CD8-positive, alpha-beta memory T cell (primary cell): Measurements from ENCODE around the gene PIANP. TPM values are rescaled to one million over a fixed set of nuclear protein-coding genes. Genes with fewer than 3 reads are reported as not detected.

Source experiments
- CTCF ChIA-PET: fragments of 350-600 bp; sonication (Branson Sonifier 250); formaldehyde crosslinking; loops from one replicate; lab custom pipeline; 2021; ENCODE audit warnings: antibody characterized with exemption; lab: Charles Lee
- POLR2A ChIA-PET: fragments of 350-600 bp; sonication (Branson Sonifier 250); formaldehyde crosslinking; loops from one replicate; lab custom pipeline; 2021; ENCODE audit warnings: antibody characterized with exemption; lab: Charles Lee
- DNase-seq, 5 donors: peaks; one replicate each; pipeline versions ENCODE4 v3.0.0 to v3.0.0-alpha.2; 2020 to 2022; ENCODE audit warnings: mixed read lengths in 1 of 5
- H3K27ac ChIP-seq: one replicate; pipeline ENCODE4 v1.7.0; 2013; ENCODE audit warnings: low read depth, mild to moderate bottlenecking, low read length, moderate library complexity
- H3K27me3 ChIP-seq: 2 replicates; pipeline ENCODE4 v1.7.0; 2013; ENCODE audit warnings: low read length, mild to moderate bottlenecking; ENCODE audit not compliant: insufficient read depth, poor library complexity, severe bottlenecking
- H3K36me3 ChIP-seq: 2 replicates; pipeline ENCODE4 v1.7.0; 2013; ENCODE audit warnings: mild to moderate bottlenecking, low read length, moderate library complexity; ENCODE audit not compliant: insufficient read depth
- H3K4me1 ChIP-seq: 2 replicates; pipeline ENCODE4 v1.7.0; 2013; ENCODE audit warnings: mild to moderate bottlenecking, low read length, moderate library complexity; ENCODE audit not compliant: insufficient read depth
- H3K4me3 ChIP-seq: 2 replicates; pipeline ENCODE4 v1.7.0; 2013; ENCODE audit warnings: mild to moderate bottlenecking, low read length
- H3K9me3 ChIP-seq: 2 replicates; pipeline ENCODE4 v1.7.0; 2013; ENCODE audit warnings: mild to moderate bottlenecking, low read length
- H3K27ac Mint-ChIP-seq, 8 donors: one replicate each; pipeline ENCODE4 v1.8.0; 2020 to 2021; ENCODE audit warnings: mixed read lengths in 8 of 8, mild to moderate bottlenecking in 6 of 8, inconsistent platforms in 3 of 8, moderate library complexity in 3 of 8
- H3K27me3 Mint-ChIP-seq, 2 donors: one replicate each; pipeline ENCODE4 v1.8.0; 2020 to 2021; ENCODE audit warnings: mixed read lengths in 2 of 2, mild to moderate bottlenecking in 1 of 2, moderate library complexity in 1 of 2
- H3K36me3 Mint-ChIP-seq, 3 donors: one replicate each; pipeline ENCODE4 v1.8.0; 2020 to 2021; ENCODE audit warnings: mixed read lengths in 3 of 3, inconsistent platforms in 1 of 3, mild to moderate bottlenecking in 1 of 3
- H3K4me1 Mint-ChIP-seq, 3 donors: one replicate each; pipeline ENCODE4 v1.8.0; 2020 to 2021; ENCODE audit warnings: mixed read lengths in 3 of 3, inconsistent platforms in 1 of 3, mild to moderate bottlenecking in 1 of 3
- H3K4me3 Mint-ChIP-seq, 7 donors: one replicate each; pipeline ENCODE4 v1.8.0; 2020 to 2021; ENCODE audit warnings: mixed read lengths in 7 of 7, mild to moderate bottlenecking in 6 of 7, moderate library complexity in 4 of 7, inconsistent platforms in 2 of 7
- H3K9me3 Mint-ChIP-seq, 5 donors: one replicate each; pipeline ENCODE4 v1.8.0; 2020 to 2022; ENCODE audit warnings: mixed read lengths in 5 of 5, mild to moderate bottlenecking in 3 of 5, moderate library complexity in 2 of 5, inconsistent platforms in 1 of 5
- polyA plus RNA-seq: library from polyadenylated mRNA; unstranded; fragments of 300-500 nt; fragmentation: Illumina TruSeq; gene quantifications from one replicate; pipeline ENCODE4 v1.2.3, GENCODE V29; 2021
- total RNA-seq, 2 experiments: library from RNA; stranded (reverse); gene quantifications; one replicate each; pipeline ENCODE4 v1.2.3, GENCODE V29; 2021

Gene PIANP
- total and polyA plus RNA-seq, 3 experiments from 2014 or later, result 0.49 to 0.79 (median 0.77) TPM

DNA sequence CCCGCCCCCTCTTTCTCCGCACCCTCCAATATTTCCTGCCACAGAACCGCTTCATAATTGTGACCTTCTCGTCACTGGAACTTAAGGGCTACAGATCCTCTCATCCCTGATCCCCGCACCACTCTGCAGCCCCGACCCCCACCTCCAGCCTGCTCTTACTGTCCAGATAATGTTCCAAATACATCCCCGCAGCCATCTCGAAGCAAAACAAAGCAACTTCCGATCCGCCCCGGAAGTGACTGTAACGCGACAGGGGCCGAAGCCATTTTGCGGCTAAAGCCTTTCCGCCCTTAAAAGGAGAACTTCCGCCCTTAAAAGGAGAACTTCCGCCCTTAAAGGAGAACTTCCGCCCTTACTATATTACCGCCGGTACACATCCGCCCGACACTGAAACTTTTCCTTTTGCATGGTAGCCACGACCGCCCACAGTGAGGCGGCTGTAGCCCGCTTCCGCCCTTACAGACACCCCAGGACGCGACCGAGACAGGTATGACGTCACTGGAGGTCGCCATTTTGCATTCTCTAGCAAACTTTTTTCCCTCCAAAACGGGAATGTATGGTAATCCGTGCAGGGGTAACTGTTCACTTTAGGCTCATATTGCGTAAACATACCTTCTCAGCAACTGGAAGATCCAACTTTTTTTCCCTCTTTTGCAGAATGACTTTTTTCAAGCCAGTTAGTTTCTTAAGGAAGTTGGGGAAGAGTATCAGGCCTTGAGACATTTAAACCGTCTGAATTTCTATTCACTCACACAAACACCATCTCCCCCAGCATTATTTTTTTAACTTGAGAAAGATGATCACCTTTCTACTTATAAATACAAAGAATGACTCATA lies 37.5 kb downstream of the PIANP start, which contains the start of gene ING4:
ING4 (minus strand) TSS at position 214 of the 837 bp plus-strand sequence; CDS start at position 196, 18 bp downstream.
- H3K27me3 ChIP-seq, result no peaks in the 10 kb centered on the region
- H3K27me3 Mint-ChIP-seq, result no peaks in the 10 kb centered on the region
- CTCF ChIA-PET, result interaction anchor here (1.1 to 1.8 kb wide), 2 partner anchors 26 to 43 kb away, joined by 3 to 8 read pairs; partner anchors contain the start of gene ZNF384
- H3K4me3 Mint-ChIP-seq, result peak within 1 kb of the TSS; percentile 90 to 98 (median 95)
- peak within 1 kb of the TSS; percentile 83 for H3K27ac ChIP-seq
- peak; percentile 91 to 99 (median 97) for DNase-seq
- peak within 1 kb of the TSS; percentile 88 to 99 (median 98) for H3K27ac Mint-ChIP-seq
- no peaks in the 10 kb centered on the region for H3K9me3 Mint-ChIP-seq
- H3K9me3 ChIP-seq, result no peaks in the 10 kb centered on the region
- POLR2A ChIA-PET, result interaction anchor here (1.1 kb wide), 1 partner anchor 26 kb away, joined by 16 read pairs; the partner anchor contains the start of gene ZNF384
- H3K4me1 ChIP-seq, result peaks cover 20% of the 10 kb centered on the region
- H3K36me3 Mint-ChIP-seq, result peaks cover 4 to 36% (median 16%) of the 10 kb centered on the region in 3 donors
- peaks cover 27 to 42% (median 34%) of the 10 kb centered on the region in 3 donors for H3K4me1 Mint-ChIP-seq
- peak within 1 kb of the TSS; percentile 76 for H3K4me3 ChIP-seq
- H3K36me3 ChIP-seq, result peaks cover 12% of the 10 kb centered on the region

- CTCF ChIA-PET, result no interaction called here
- H3K27ac Mint-ChIP-seq, result peak overlapping the region; percentile 88 to 99 (median 98)
- POLR2A ChIA-PET, result no interaction called here
- no peaks in the 10 kb centered on the region for H3K9me3 Mint-ChIP-seq
- Histone ChIP-seq H3K9me3 (no peaks in the 10 kb centered on the region), H3K4me3 (peak overlapping the region; percentile 76), H3K4me1 (peaks cover 20% of the 10 kb centered on the region), H3K27me3 (no peaks in the 10 kb centered on the region), H3K27ac (peak overlapping the region; percentile 83), H3K36me3 (peaks cover 8% of the 10 kb centered on the region)
- H3K4me3 Mint-ChIP-seq, result peak overlapping the region; percentile 90 to 98 (median 95)
- peaks cover 0 to 32% (median 13%) of the 10 kb centered on the region in 3 donors for H3K36me3 Mint-ChIP-seq
- H3K27me3 Mint-ChIP-seq, result no peaks in the 10 kb centered on the region
- H3K4me1 Mint-ChIP-seq, result peaks cover 28 to 44% (median 36%) of the 10 kb centered on the region in 3 donors
- no peak for DNase-seq
Measured at GRCh38 chr12:6662602-6662905, 38.1 kb downstream of the PIANP start.

DNA sequence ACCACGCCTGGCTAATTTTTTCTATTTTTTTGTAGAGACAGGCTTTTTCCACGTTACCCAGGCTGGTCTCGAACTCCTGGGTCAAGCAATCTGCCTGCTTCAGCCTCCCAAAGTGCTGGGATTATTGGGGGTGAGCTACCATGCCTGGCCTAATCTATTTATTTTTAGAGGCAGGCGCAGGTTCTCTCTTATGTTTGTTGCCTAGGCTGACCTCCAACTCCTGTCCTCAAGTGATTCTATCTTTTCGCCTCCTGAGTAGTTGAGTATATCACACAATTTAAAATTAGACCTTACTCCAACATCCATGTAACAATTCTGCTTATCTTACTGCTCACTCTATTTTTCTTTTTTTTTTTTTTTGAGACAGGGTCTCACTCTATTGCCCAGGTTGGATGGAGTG lies 46.6 kb downstream of the PIANP start:
- Histone ChIP-seq H3K27ac (no peak overlapping the region), H3K4me1 (no peaks in the 10 kb centered on the region), H3K36me3 (peaks cover 47% of the 10 kb centered on the region), H3K27me3 (no peaks in the 10 kb centered on the region), H3K4me3 (no peak overlapping the region), H3K9me3 (no peaks in the 10 kb centered on the region)
- H3K36me3 Mint-ChIP-seq, result peaks cover 5 to 82% (median 18%) of the 10 kb centered on the region in 3 donors
- peak overlapping the region in 3 of 8 donors; percentile 60 to 95 (median 73) for H3K27ac Mint-ChIP-seq
- no peaks in the 10 kb centered on the region for H3K27me3 Mint-ChIP-seq
- no peaks in the 10 kb centered on the region for H3K9me3 Mint-ChIP-seq
- peaks cover 10 to 14% (median 11%) of the 10 kb centered on the region in 3 donors for H3K4me1 Mint-ChIP-seq
- ChIA-PET CTCF (no interaction called here), POLR2A (no interaction called here)
- no peak overlapping the region for H3K4me3 Mint-ChIP-seq
- no peak for DNase-seq

DNA sequence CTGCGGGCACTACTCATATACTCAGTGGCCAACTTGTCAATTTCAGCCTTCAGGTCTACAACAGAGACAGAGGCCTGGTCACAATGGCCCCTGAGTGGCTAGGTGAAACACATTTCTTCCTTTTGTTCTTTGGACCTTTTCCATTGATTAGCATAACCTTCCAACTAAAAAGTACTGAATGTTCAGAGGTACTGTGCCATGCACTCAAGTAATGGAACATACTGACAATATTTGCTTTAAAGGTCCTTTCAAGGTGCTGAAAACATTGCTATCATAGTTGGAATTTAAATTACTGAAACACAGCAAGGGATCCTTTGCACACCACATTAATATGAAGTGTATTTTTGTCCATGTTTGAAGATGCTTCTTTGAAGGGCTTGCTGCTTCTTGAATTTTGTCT lies 47.3 kb downstream of the PIANP start:
- Histone ChIP-seq H3K27me3 (no peaks in the 10 kb centered on the region), H3K4me3 (no peak overlapping the region), H3K27ac (no peak overlapping the region), H3K4me1 (no peaks in the 10 kb centered on the region), H3K36me3 (peaks cover 48% of the 10 kb centered on the region), H3K9me3 (no peaks in the 10 kb centered on the region)
- H3K36me3 Mint-ChIP-seq, result peaks cover 5 to 77% (median 14%) of the 10 kb centered on the region in 3 donors
- peaks cover 4 to 8% (median 6%) of the 10 kb centered on the region in 3 donors for H3K4me1 Mint-ChIP-seq
- no peaks in the 10 kb centered on the region for H3K9me3 Mint-ChIP-seq
- no peaks in the 10 kb centered on the region for H3K27me3 Mint-ChIP-seq
- CTCF ChIA-PET, result no interaction called here
- POLR2A ChIA-PET, result no interaction called here
- no peak for DNase-seq
- H3K4me3 Mint-ChIP-seq, result no peak overlapping the region
- peak overlapping the region in 1 of 8 donors; percentile 33 for H3K27ac Mint-ChIP-seq

GRCh38 chr12:6652391-6652790 lies 48.2 kb downstream of the PIANP start:
- no peak overlapping the region for H3K4me3 Mint-ChIP-seq
- H3K4me1 ChIP-seq, result no peaks in the 10 kb centered on the region
- peaks cover 5 to 78% (median 12%) of the 10 kb centered on the region in 3 donors for H3K36me3 Mint-ChIP-seq
- peaks cover 0 to 4% (median 3%) of the 10 kb centered on the region in 3 donors for H3K4me1 Mint-ChIP-seq
- no peak overlapping the region for H3K4me3 ChIP-seq
- H3K27me3 ChIP-seq, result no peaks in the 10 kb centered on the region
- no peaks in the 10 kb centered on the region for H3K27me3 Mint-ChIP-seq
- H3K27ac Mint-ChIP-seq, result peak overlapping the region in 4 of 8 donors; percentile 37 to 81 (median 50)
- ChIA-PET CTCF (interaction anchor here (0.6 kb wide), 1 partner anchor 46 kb away, joined by 3 read pairs; no protein-coding TSS in a partner anchor), POLR2A (no interaction called here)
- H3K9me3 Mint-ChIP-seq, result no peaks in the 10 kb centered on the region
- DNase-seq, result no peak
- H3K27ac ChIP-seq, result no peak overlapping the region
- H3K9me3 ChIP-seq, result no peaks in the 10 kb centered on the region
- peaks cover 53% of the 10 kb centered on the region for H3K36me3 ChIP-seq

- peaks cover 43% of the 10 kb centered on the region for H3K36me3 ChIP-seq
- peaks cover 5 to 68% (median 13%) of the 10 kb centered on the region in 3 donors for H3K36me3 Mint-ChIP-seq
- ChIA-PET POLR2A (no interaction called here), CTCF (no interaction called here)
- H3K4me3 ChIP-seq, result no peak overlapping the region
- H3K27ac Mint-ChIP-seq, result peak overlapping the region in 1 of 8 donors; percentile 23
- peaks cover 9 to 12% (median 11%) of the 10 kb centered on the region in 3 donors for H3K4me1 Mint-ChIP-seq
- DNase-seq, result no peak
- no peaks in the 10 kb centered on the region for H3K27me3 Mint-ChIP-seq
- no peaks in the 10 kb centered on the region for H3K4me1 ChIP-seq
- no peak overlapping the region for H3K27ac ChIP-seq
- no peaks in the 10 kb centered on the region for H3K27me3 ChIP-seq
- no peak overlapping the region for H3K4me3 Mint-ChIP-seq
- H3K9me3 ChIP-seq, result no peaks in the 10 kb centered on the region
- H3K9me3 Mint-ChIP-seq, result no peaks in the 10 kb centered on the region
Measured at GRCh38 chr12:6650832-6651231, 49.8 kb downstream of the PIANP start.

DNA sequence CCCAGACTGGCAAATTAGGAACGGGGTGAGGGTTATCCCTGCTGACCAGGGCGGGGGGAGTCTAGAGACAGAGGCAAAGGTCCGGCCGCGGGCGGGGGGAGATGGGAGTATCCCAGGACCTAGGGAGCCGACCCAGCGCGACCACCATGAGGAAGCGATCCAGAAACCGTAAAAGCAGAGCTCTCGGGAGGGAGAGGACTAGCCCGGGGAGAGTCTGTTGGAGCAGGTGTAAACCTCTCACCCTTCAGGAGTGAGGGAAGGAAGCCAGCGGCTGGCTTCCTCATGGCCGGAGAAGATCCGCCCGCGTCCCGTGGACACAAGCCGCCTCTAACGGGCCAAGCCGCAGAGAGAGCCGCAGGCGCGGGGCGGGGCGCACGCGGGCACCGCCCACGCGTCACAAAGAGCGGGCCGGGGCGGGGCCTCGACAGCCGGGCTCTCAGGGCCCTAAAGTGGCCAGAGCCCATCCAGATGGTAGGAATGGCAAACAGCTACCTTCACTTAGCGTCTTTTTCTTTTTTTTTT lies 53.5 kb downstream of the PIANP start, which contains the start of gene ACRBP:
ACRBP (minus strand) TSS at position 350 of the 522 bp plus-strand sequence; CDS start at position 284, 66 bp downstream.
- CTCF ChIA-PET, result no interaction called here
- no peak for DNase-seq
- no peak within 1 kb of the TSS for H3K4me3 ChIP-seq
- H3K27ac Mint-ChIP-seq, result peak within 1 kb of the TSS in 3 of 8 donors; percentile 37 to 60 (median 46)
- H3K36me3 Mint-ChIP-seq, result peaks cover 13 to 47% (median 23%) of the 10 kb centered on the region in 3 donors
- H3K27me3 ChIP-seq, result no peaks in the 10 kb centered on the region
- POLR2A ChIA-PET, result no interaction called here
- peaks cover 0 to 10% (median 5%) of the 10 kb centered on the region in 5 donors for H3K9me3 Mint-ChIP-seq
- H3K27ac ChIP-seq, result no peak within 1 kb of the TSS
- no peaks in the 10 kb centered on the region for H3K9me3 ChIP-seq
- H3K4me3 Mint-ChIP-seq, result peak within 1 kb of the TSS in 5 of 7 donors; percentile 12 to 44 (median 34)
- peaks cover 9 to 12% (median 11%) of the 10 kb centered on the region in 3 donors for H3K4me1 Mint-ChIP-seq
- no peaks in the 10 kb centered on the region for H3K27me3 Mint-ChIP-seq
- H3K4me1 ChIP-seq, result no peaks in the 10 kb centered on the region
- peaks cover 22% of the 10 kb centered on the region for H3K36me3 ChIP-seq
